HG02610 (cell line): ENCODE results near the gene SORCS1.

Experiments used
- ATAC-seq: cut with Tn5 transposase; IDR thresholded peaks from one replicate; pipeline ENCODE4 v1.9.1; 2021; ENCODE audit warnings: mild to moderate bottlenecking, moderate library complexity; ENCODE audit not compliant: unreplicated experiment

SORCS1 gene

GRCh38 chr10:106559442-106559841, 605.1 kb downstream of the SORCS1 start:
- ATAC-seq: no peak

- ATAC-seq: no peak
Observed at GRCh38 chr10:106557951-106558733, 606.4 kb downstream of the SORCS1 start.

- no peak for ATAC-seq
Observed at GRCh38 chr10:106557053-106557452, 607.5 kb downstream of the SORCS1 start.

DNA sequence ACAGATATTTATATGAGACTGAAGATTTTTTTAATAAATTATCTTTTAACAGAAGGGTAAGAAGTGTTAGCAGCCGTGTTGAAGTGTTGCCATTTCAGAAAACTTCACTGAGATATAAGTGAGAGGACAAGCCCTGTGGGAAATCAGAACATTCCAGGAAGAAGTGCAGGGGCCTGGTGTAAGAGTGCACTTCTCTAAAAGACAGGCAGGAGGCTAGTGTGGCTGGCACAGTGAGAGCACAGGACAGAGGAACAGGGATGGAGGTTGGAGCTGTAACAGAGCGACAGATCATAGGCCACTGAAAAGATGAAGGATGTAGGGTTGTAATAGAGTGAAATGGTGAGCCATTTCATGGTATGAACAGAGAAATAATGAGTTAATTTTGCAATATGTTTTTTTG, 608.9 kb downstream of the SORCS1 start:
- no peak for ATAC-seq

DNA sequence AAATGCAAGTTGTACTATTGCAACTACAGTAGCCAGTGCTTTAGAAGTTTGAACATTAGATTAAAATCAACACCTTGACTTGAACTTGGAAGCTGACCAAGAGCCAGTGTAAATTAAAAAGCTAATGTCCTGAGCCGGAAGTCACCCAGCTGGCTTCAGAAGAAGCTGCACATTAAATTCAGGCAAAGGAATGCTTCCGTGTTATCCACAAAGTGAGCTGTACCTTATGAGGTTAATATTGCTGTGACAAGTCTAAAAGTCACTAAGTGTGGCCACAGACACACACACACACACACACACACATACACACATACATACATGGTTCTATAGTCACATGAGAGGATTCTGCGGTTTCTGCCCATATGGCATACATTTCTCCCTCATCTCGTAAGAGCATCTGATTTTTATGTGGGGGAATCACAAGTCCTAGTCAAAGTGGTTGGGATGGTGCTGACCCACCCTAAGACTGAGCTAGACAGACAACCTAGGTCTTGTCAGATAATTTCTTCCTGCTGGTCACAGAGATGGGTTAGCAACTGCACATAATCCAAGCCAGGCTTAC, 612.9 kb downstream of the SORCS1 start:
- no peak for ATAC-seq

DNA sequence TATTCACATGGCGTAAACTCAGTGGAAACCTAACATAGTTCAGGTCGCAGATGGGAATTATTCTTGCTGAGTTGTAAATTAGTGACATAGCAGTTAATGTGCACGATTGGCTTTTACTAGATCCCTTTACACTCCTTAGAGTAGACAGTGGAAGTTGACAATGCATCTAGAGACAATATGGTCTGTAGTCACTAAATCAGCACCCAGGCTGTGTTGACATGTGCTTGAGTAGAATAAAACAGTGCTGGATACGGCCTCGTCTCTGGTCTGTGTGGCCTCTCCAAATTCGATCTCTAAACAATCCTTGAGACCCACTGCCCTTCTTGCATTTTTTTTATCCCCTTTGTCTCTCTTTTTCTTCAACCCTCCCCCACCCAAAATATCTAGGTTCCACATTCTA, 615.7 kb downstream of the SORCS1 start:
- ATAC-seq: no peak

DNA sequence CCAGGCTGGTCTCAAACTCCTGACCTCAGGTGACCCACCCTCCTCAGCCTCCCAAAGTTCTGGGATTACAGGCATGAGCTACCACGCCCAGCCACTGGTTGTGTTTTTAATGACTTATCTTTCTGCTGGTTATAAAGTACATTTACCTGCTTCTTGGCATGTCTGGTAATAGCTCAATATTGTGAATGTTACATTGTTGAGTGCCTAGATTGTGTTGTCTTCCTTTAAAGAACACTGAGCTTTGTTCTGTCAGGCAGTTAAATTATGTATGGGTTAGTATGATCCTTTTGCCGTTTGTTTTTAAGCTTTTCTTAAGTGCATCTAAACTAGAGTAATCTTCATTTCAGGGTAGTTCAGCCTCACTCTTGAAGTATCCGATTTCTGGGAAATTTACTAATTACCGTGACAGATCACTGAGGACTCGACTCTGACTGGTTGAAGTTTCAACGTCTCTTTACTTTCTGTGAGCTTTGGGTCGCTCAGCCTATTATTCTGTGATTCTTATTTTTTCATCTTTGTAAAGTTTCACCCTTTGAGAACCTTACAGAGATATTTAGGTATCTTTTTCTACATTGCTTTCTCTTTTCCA, 617.4 kb downstream of the SORCS1 start:
- no peak for ATAC-seq

GRCh38 chr10:106542461-106542860, 622.0 kb downstream of the SORCS1 start:
- ATAC-seq: no peak

GRCh38 chr10:106540645-106541044, 623.9 kb downstream of the SORCS1 start:
- ATAC-seq: no peak

DNA sequence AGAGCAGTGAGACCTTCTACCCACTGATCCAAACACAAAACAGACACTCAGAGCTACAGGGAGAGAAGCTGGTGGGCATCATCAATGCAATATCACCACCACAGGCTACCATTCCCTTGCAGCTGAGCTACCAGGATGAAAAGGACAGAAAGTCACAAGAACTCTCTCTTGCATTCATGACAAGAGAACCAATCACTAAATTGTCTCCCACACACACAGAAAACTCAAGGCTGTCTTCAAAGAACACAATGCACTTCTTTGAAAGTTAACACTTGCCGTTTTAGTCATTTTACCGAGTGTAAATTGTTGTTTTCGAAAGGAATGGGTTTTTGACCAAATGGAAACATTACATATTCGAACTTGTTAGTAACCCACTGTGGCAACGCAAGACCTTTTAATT, 626.6 kb downstream of the SORCS1 start:
- no peak for ATAC-seq

DNA sequence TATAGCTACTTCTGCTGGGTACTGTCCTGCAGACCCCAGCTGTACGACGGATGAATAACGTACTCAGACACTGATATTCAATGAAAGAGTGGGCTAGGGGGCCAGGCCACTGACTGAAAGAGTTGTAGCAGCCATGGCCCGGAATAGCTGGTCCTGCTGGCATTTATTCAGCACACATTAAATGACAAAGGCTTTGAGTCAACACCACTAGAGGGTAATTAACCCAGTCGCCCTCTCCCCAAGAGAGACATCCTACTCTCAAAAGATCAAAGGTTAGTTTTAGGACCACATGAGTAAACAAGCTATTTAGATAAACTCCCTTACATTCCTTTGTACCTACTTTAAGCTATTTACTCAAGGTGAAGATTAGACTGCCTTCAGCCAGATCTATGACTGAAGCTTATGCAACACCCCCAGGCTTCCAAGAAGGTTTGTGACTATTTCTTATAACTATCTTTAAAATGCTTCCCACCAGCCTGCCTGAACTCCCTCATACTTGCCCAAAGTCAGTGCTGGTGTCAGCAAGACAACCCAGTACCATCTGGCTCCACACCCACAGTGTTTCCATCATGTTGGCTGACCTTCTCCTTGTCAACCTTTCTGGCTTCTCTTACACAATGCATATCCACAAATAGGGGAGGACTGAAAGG, 629.1 kb downstream of the SORCS1 start:
- ATAC-seq: no peak

GRCh38 chr10:106534441-106534840, 630.1 kb downstream of the SORCS1 start:
- ATAC-seq: no peak

GRCh38 chr10:106528702-106529101, 635.8 kb downstream of the SORCS1 start:
- no peak for ATAC-seq

GRCh38 chr10:106525835-106526234, 638.7 kb downstream of the SORCS1 start:
- no peak for ATAC-seq
